ENCODE results near the gene CGN.

CGN gene

GRCh38 chr1:151563376-151563775 lies 52.2 kb downstream of the CGN start:
- no peak overlapping the region for H3K4me3 ChIP-seq (ENCODE audit: control insufficient read depth, low read depth, low read length)
- DNase-seq (ENCODE audit: low read depth): no peak
- TF ChIP-seq CTCF (conservative IDR thresholded peaks at IDR 0.05; ENCODE audit: control insufficient read depth, insufficient read depth, low read depth, low read length): no peak

- TF ChIP-seq CTCF (conservative IDR thresholded peaks at IDR 0.05; ENCODE audit: control insufficient read depth, insufficient read depth, low read depth, low read length): no peak
- DNase-seq (ENCODE audit: low read depth): no peak
- H3K4me3 ChIP-seq (ENCODE audit: control insufficient read depth, low read depth, low read length): no peak overlapping the region
Observed at GRCh38 chr1:151565502-151566189, 54.5 kb downstream of the CGN start.

GRCh38 chr1:151568626-151569088 lies 57.5 kb downstream of the CGN start:
- no peak for TF ChIP-seq CTCF (conservative IDR thresholded peaks at IDR 0.05; ENCODE audit: control insufficient read depth, insufficient read depth, low read depth, low read length)
- H3K4me3 ChIP-seq (ENCODE audit: control insufficient read depth, low read depth, low read length): no peak overlapping the region
- DNase-seq (ENCODE audit: low read depth): no peak

GRCh38 chr1:151570819-151571218 lies 59.6 kb downstream of the CGN start:
- DNase-seq (ENCODE audit: low read depth): no peak
- TF ChIP-seq CTCF (conservative IDR thresholded peaks at IDR 0.05; ENCODE audit: control insufficient read depth, insufficient read depth, low read depth, low read length): no peak
- H3K4me3 ChIP-seq (ENCODE audit: control insufficient read depth, low read depth, low read length): no peak overlapping the region

GRCh38 chr1:151574575-151575529 lies 63.7 kb downstream of the CGN start:
- DNase-seq (ENCODE audit: low read depth): peak; percentile 91
- TF ChIP-seq CTCF (conservative IDR thresholded peaks at IDR 0.05; ENCODE audit: control insufficient read depth, insufficient read depth, low read depth, low read length): no peak
- no peak overlapping the region for H3K4me3 ChIP-seq (ENCODE audit: control insufficient read depth, low read depth, low read length)

GRCh38 chr1:151577173-151577572 lies 66.0 kb downstream of the CGN start:
- no peak for TF ChIP-seq CTCF (conservative IDR thresholded peaks at IDR 0.05; ENCODE audit: control insufficient read depth, insufficient read depth, low read depth, low read length)
- no peak for DNase-seq (ENCODE audit: low read depth)
- no peak overlapping the region for H3K4me3 ChIP-seq (ENCODE audit: control insufficient read depth, low read depth, low read length)
